ENCODE data around the gene CTBP2. TPM values are rescaled to one million over a fixed set of nuclear protein-coding genes. Genes with fewer than 3 reads are reported as not detected.
A peak's percentile ranks its signal among the peaks of the same experiment; 100 is the strongest.

CTBP2 gene
- total RNA-seq, 2 donors from 2014 or later, result 75.3 to 109 TPM

GRCh38 chr10:125162120-125162931 lies 2.0 kb upstream of the CTBP2 start:
- H3K27ac Mint-ChIP-seq, result peak overlapping the region; percentile 87
- peak; percentile 88 for DNase-seq
- WGBS, 2 experiments (ENCODE audit: insufficient coverage in 1 of 2, insufficient read length in 1 of 2), result 15 to 28% methylated on average over 42 to 51 of the region's 51 CpGs

DNA sequence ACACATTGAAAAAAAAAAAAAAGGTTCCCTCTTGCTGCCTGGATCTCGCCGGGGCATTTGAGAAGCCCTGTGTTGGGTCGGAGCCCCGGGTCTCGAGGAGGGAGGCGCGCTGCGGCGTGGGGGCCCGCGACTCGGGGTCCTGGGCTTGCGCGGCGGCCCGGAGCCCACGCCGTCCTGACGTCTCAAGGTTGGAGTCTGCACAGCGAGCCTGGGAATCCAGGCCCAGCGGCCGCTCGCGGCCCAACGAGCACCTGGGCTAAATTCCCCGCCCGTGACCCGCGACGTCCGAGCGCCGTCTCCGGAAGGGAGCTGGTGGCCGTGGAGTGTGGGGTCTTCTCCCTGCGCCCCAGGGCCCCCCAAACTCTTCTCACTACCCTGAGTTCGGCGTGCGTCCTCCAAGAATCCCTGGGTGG lies 1.4 kb upstream of the CTBP2 start:
- Histone ChIP-seq H3K36me3 (ENCODE audit: control insufficient read depth, insufficient read depth, low read length) (no peaks in the 10 kb centered on the region), H3K27ac (ENCODE audit: low read depth, low read length) (peak overlapping the region; percentile 93), H3K9ac (ENCODE audit: extremely low read depth, low read length, poor library complexity, severe bottlenecking) (peak overlapping the region; percentile 79), H3K4me1 (ENCODE audit: control insufficient read depth, insufficient read depth, low read length) (peaks cover 9% of the 10 kb centered on the region), H3K27me3 (ENCODE audit: control insufficient read depth, insufficient read depth, low read length, poor library complexity, severe bottlenecking) (peaks cover 28% of the 10 kb centered on the region), H3K4me3 (ENCODE audit: low read length) (peak overlapping the region; percentile 82), H3K9me3 (ENCODE audit: control insufficient read depth, low read length) (no peaks in the 10 kb centered on the region)
- Mint-ChIP-seq H3K9me3 (no peaks in the 10 kb centered on the region), H3K4me1 (peaks cover 20% of the 10 kb centered on the region), H3K27ac (peak overlapping the region; percentile 87), H3K27me3 (ENCODE audit: insufficient read depth) (peaks cover 25% of the 10 kb centered on the region), H3K36me3 (ENCODE audit: low read depth) (no peaks in the 10 kb centered on the region), H3K4me3 (peak overlapping the region; percentile 79)
- 0 to 1% methylated on average over 8 to 39 of the region's 39 CpGs for WGBS, 2 experiments (ENCODE audit: insufficient coverage in 1 of 2, insufficient read length in 1 of 2)
- DNase-seq, result no peak
- TF ChIP-seq, protein P1, sequence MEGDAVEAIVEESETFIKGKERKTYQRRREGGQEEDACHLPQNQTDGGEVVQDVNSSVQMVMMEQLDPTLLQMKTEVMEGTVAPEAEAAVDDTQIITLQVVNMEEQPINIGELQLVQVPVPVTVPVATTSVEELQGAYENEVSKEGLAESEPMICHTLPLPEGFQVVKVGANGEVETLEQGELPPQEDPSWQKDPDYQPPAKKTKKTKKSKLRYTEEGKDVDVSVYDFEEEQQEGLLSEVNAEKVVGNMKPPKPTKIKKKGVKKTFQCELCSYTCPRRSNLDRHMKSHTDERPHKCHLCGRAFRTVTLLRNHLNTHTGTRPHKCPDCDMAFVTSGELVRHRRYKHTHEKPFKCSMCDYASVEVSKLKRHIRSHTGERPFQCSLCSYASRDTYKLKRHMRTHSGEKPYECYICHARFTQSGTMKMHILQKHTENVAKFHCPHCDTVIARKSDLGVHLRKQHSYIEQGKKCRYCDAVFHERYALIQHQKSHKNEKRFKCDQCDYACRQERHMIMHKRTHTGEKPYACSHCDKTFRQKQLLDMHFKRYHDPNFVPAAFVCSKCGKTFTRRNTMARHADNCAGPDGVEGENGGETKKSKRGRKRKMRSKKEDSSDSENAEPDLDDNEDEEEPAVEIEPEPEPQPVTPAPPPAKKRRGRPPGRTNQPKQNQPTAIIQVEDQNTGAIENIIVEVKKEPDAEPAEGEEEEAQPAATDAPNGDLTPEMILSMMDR (conservative IDR thresholded peaks at IDR 0.05), result no peak

More at GRCh38 chr10:125162120-125162931, 2.0 kb upstream of the CTBP2 start:
- Histone ChIP-seq H3K4me3 (ENCODE audit: low read length) (peak overlapping the region; percentile 82), H3K4me1 (ENCODE audit: control insufficient read depth, insufficient read depth, low read length) (peaks cover 4% of the 10 kb centered on the region), H3K9ac (ENCODE audit: extremely low read depth, low read length, poor library complexity, severe bottlenecking) (peak overlapping the region; percentile 79), H3K9me3 (ENCODE audit: control insufficient read depth, low read length) (no peaks in the 10 kb centered on the region), H3K27ac (ENCODE audit: low read depth, low read length) (peak overlapping the region; percentile 93), H3K36me3 (ENCODE audit: control insufficient read depth, insufficient read depth, low read length) (no peaks in the 10 kb centered on the region), H3K27me3 (ENCODE audit: control insufficient read depth, insufficient read depth, low read length, poor library complexity, severe bottlenecking) (peaks cover 32% of the 10 kb centered on the region)
- peak overlapping the region; percentile 79 for H3K4me3 Mint-ChIP-seq
- TF ChIP-seq, protein P1 (conservative IDR thresholded peaks at IDR 0.05), result no peak
- peaks cover 14% of the 10 kb centered on the region for H3K4me1 Mint-ChIP-seq
- H3K27me3 Mint-ChIP-seq (ENCODE audit: insufficient read depth), result peaks cover 30% of the 10 kb centered on the region
- H3K36me3 Mint-ChIP-seq (ENCODE audit: low read depth), result no peaks in the 10 kb centered on the region
- no peaks in the 10 kb centered on the region for H3K9me3 Mint-ChIP-seq

- H3K9me3 ChIP-seq (ENCODE audit: control insufficient read depth, low read length), result no peaks in the 10 kb centered on the region
- H3K4me1 Mint-ChIP-seq, result peaks cover 26% of the 10 kb centered on the region
- TF ChIP-seq, protein P1 (conservative IDR thresholded peaks at IDR 0.05), result peak; percentile 74
- peak overlapping the region; percentile 79 for H3K9ac ChIP-seq (ENCODE audit: extremely low read depth, low read length, poor library complexity, severe bottlenecking)
- peak overlapping the region; percentile 82 for H3K4me3 ChIP-seq (ENCODE audit: low read length)
- H3K9me3 Mint-ChIP-seq, result no peaks in the 10 kb centered on the region
- peak overlapping the region; percentile 93 for H3K27ac ChIP-seq (ENCODE audit: low read depth, low read length)
- peak; percentile 95 for DNase-seq
- no peaks in the 10 kb centered on the region for H3K36me3 Mint-ChIP-seq (ENCODE audit: low read depth)
- no peaks in the 10 kb centered on the region for H3K36me3 ChIP-seq (ENCODE audit: control insufficient read depth, insufficient read depth, low read length)
- H3K4me3 Mint-ChIP-seq, result peak overlapping the region; percentile 79
- H3K27me3 Mint-ChIP-seq (ENCODE audit: insufficient read depth), result peaks cover 19% of the 10 kb centered on the region
- H3K4me1 ChIP-seq (ENCODE audit: control insufficient read depth, insufficient read depth, low read length), result peaks cover 10% of the 10 kb centered on the region
- H3K27ac Mint-ChIP-seq, result peak overlapping the region; percentile 81
- H3K27me3 ChIP-seq (ENCODE audit: control insufficient read depth, insufficient read depth, low read length, poor library complexity, severe bottlenecking), result peaks cover 22% of the 10 kb centered on the region
- WGBS, 2 experiments (ENCODE audit: insufficient coverage in 1 of 2, insufficient read length in 1 of 2), result 0% methylated on average over 15 to 70 of the region's 76 CpGs
These were observed 718 bp upstream of the CTBP2 start for GRCh38 chr10:125160856-125161706.

Measured in endodermal cell (in vitro differentiated cells).